Lower leg skin (tissue), 4 donors: ENCODE results near the gene NOL12. TPM values are rescaled to one million over a fixed set of nuclear protein-coding genes. Genes with fewer than 3 reads are reported as not detected.

Experiments used
- DNase-seq, 2 donors: peaks; one replicate each; pipeline ENCODE4 v3.0.0-alpha.2; 2019; ENCODE audit warnings: low spot score in 2 of 2
- H3K4me3 ChIP-seq: fragments of 200-600 bp; sonication (generic); 2 replicates; pipeline ENCODE4 v1.5.1; 2017; ENCODE audit warnings: mild to moderate bottlenecking, low read depth; ENCODE audit not compliant: poor library complexity, severe bottlenecking
- POLR2A ChIP-seq, 2 donors: fragments of 450-650 bp; IDR thresholded peaks; one replicate each; pipeline ENCODE4 v1.6.1; 2016 to 2017; ENCODE audit warnings: antibody characterized with exemption in 2 of 2, mild to moderate bottlenecking in 1 of 2, moderate library complexity in 1 of 2
- WGBS, 2 donors: methylation state at CpG; one replicate each; pipeline ENCODE4 v1.1.5; 2018; 5-methylcytosine and 5-hydroxymethylcytosine counted together
- intact Hi-C: fragments of 100-400 bp; cut with DNase I; formaldehyde crosslinking; loops from one replicate; pipeline ENCODE4 v1.15.0; 2023; ENCODE audit warnings: low total_unique reads
- total RNA-seq, 4 donors: library from RNA; depleted of rRNA; stranded (reverse); fragments of >200 nt; gene quantifications; one replicate each; pipeline ENCODE4 v1.1.0, GENCODE V29; 2016
- TF ChIP-seq, protein P1 (sequence below), 3 donors: fragments of 450-650 bp; IDR thresholded peaks; one replicate each; pipeline ENCODE4 v1.5.1; 2016; ENCODE audit warnings: antibody characterized with exemption in 3 of 3, mild to moderate bottlenecking in 3 of 3, moderate library complexity in 2 of 3

The NOL12 gene
- total RNA-seq, 4 donors from 2014 or later: 24.3 to 72.3 (median 36.1) TPM

GRCh38 chr22:37672206-37672919 is 13.8 kb upstream of the NOL12 start:
- WGBS, 2 donors: 52 to 58% methylated on average over 15 of the region's 15 CpGs
- TF ChIP-seq, protein P1, sequence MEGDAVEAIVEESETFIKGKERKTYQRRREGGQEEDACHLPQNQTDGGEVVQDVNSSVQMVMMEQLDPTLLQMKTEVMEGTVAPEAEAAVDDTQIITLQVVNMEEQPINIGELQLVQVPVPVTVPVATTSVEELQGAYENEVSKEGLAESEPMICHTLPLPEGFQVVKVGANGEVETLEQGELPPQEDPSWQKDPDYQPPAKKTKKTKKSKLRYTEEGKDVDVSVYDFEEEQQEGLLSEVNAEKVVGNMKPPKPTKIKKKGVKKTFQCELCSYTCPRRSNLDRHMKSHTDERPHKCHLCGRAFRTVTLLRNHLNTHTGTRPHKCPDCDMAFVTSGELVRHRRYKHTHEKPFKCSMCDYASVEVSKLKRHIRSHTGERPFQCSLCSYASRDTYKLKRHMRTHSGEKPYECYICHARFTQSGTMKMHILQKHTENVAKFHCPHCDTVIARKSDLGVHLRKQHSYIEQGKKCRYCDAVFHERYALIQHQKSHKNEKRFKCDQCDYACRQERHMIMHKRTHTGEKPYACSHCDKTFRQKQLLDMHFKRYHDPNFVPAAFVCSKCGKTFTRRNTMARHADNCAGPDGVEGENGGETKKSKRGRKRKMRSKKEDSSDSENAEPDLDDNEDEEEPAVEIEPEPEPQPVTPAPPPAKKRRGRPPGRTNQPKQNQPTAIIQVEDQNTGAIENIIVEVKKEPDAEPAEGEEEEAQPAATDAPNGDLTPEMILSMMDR (IDR thresholded peaks at IDR 0.05): no peak
- no peak for TF ChIP-seq POLR2A (IDR thresholded peaks at IDR 0.05)
- intact Hi-C loops: no loop called here
- DNase-seq: no peak
- H3K4me3 ChIP-seq: no peak overlapping the region

DNA sequence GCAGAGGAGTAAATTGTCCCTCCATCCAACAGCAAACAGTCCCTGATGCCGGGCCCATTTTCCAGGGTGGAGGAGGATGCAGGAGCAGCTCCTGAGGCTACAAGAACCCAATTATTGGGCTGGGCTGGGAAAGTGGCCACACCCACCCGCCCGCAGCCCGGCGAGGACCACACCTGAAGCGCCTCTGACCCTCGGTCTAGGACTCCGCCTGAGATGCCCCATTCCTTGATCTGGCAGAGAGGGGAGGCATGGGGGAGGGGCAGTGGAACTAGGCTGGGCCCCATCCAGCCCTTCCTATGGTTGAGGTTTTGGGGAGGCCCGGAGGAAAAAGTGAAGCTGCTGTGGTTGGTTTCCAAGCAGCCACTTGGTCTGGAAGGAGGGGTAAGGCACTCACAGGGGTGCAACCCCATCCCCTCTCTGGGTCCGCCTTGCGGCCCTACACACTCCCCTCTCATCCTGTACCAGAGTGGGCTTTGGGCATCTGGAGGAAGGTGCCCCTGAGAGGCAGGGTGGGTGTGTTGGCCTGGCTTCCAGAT is 13.2 kb upstream of the NOL12 start:
- TF ChIP-seq POLR2A (IDR thresholded peaks at IDR 0.05): no peak
- TF ChIP-seq, protein P1 (IDR thresholded peaks at IDR 0.05): no peak
- H3K4me3 ChIP-seq: no peak overlapping the region
- intact Hi-C loops: no loop called here
- no peak for DNase-seq
- WGBS, 2 donors: 34 to 51% methylated on average over 10 to 11 of the region's 11 CpGs

DNA sequence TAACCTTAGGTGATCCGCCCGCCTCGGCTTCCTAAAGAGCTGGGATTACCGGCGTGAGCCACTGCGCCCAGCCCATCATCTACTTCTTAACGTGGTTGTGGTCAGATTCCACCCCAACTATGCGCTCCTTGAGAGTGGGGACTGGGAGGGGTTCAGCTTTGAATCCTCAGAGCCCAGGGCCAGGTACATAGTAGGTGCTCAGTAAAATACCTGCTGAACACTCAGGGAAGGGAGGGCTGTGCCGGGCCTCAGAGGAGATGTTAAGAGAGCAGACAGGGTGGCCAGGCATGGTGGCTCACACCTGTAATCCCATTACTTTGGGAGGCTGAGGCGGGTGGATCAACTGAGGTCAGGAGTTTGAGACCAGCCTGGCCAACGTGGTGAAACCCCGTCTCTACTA is 11.9 kb upstream of the NOL12 start:
- no peak overlapping the region for H3K4me3 ChIP-seq
- no peak for TF ChIP-seq POLR2A (IDR thresholded peaks at IDR 0.05)
- TF ChIP-seq, protein P1 (IDR thresholded peaks at IDR 0.05): no peak
- WGBS, 2 donors: 82 to 83% methylated on average over 12 of the region's 12 CpGs
- intact Hi-C loops: no loop called here
- DNase-seq: no peak

DNA sequence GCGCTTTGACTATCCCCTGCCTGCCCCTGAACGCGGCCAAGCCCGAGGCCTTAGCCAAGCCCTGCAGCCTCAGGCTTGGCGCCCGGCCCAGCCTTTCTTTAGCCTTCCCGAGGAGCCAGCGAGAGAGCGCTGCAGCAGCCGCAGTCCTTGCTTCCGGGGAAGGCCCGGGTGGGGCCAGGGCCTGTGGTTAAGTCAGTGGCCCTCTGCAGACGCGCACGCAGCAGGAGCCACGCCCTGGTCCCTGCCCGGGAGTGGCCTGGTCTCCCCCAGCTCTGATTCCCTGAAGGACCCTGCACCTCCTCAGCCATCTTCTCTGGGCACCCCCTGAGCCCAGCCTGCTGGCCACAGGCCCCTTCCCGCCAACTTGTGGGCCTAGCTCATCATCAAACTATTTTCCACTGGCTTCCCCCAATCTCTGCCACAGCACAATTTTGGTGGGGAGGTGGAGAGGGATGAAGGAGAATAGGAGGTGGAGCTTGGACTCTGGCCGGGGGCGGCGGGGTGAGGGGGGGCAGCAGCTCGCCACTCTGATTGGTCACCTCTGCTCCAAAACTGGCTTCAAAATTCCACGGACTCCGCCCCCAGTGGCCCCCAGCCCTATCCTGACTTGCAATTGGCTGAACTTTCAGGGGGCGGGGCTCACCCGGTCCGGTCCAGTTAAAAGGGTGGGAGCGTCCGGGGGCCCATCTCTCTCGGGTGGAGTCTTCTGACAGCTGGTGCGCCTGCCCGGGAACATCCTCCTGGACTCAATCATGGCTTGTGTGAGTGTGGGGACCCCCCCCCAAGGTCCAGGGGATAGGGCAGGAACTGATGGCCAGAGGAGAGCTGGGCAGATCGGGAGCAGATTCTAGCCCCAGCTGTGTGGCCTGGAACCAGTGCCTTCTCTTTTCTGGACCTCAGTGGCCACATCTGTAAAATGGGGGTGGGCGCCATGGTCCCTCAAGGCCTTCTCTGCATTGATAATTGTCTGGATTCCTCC is 10.9 kb upstream of the NOL12 start, which contains the start of gene LGALS1:
LGALS1 (plus strand) TSS at position 686 of the 979 bp plus-strand sequence; CDS start at position 753, 67 bp downstream.
- DNase-seq: peak; percentile 94 to 99
- peak within 1 kb of the TSS; percentile 40 for H3K4me3 ChIP-seq
- TF ChIP-seq POLR2A (IDR thresholded peaks at IDR 0.05): no peak
- TF ChIP-seq, protein P1 (IDR thresholded peaks at IDR 0.05): no peak
- WGBS, 2 donors: 10 to 11% methylated on average over 32 to 34 of the region's 34 CpGs
- intact Hi-C loops: no loop called here

- TF ChIP-seq, protein P1 (IDR thresholded peaks at IDR 0.05): no peak
- no peak for TF ChIP-seq POLR2A (IDR thresholded peaks at IDR 0.05)
- H3K4me3 ChIP-seq: peak overlapping the region; percentile 40
- DNase-seq: no peak
- intact Hi-C loops: no loop called here
- WGBS, 2 donors: 21 to 23% methylated on average over 15 to 17 of the region's 17 CpGs
Observed at GRCh38 chr22:37675930-37676735, 10.0 kb upstream of the NOL12 start.
